Mucosa of gallbladder (tissue), 1 donor: ENCODE results near the gene LTB4R2. TPM values are rescaled to one million over a fixed set of nuclear protein-coding genes. Genes with fewer than 3 reads are reported as not detected.

Experiments used
- DNase-seq: peaks from one replicate; pipeline ENCODE4 v3.0.0-alpha.2; 2020; ENCODE audit warnings: low spot score
- total RNA-seq: library from RNA; stranded (reverse); gene quantifications from one replicate; pipeline ENCODE4 v1.2.1, GENCODE V29; 2021
- donor health status: DM: no; HTN: no; CAD: no.

Gene LTB4R2
- total RNA-seq, 1 donor from 2014 or later = 6.1 TPM

DNA sequence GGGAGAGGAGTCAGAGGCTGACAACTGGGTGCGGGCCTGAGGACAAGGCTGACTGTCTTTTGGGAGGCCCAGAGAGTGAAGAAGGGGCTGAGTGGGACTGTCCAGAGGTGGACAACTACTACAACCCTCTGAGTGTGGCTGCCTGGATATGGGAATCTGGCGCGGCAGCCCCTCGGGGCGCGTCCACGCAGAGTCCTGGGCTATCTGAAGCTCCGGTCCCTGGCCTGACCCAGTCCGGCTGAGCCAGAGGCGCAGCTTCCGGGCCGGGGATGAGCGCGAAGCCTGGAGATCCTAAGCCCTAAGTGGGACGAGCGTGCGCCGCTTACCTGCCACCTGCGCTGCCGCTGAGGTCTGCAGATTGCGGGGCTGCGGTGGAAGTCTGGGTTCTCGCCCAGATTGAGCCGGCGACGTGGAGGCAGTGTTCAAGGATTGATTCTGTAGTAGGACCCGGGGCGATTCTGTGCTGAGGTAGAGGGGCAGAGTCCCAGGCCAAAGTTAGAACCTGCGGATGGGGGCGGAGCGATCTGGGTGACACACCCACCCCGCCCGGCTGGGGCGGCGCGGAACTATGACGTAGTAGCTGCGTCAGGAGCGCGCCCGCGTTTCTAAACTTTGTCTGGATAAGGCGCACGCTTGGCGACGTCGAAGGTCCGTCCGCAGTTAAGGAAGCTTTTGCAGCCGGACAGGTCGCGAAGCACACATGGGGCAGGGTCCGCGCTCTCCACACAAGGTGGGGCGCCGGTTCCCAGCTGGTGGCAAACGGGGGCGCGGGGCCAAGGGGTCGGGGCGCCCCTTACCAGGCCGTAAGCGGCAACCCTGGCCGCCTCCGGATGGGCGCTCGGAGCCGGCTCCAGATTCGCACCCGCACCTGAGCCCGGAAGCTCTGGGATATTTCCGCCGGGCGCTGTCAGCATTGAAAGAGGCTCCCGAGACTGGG, 10.4 kb upstream of the LTB4R2 start, which contains the start of the genes DHRS1 and NOP9:
Gene DHRS1, minus strand, starts transcription at position 526 of the 937 bp plus-strand sequence. CDS start 674 bp downstream, outside the sequence.
Gene NOP9, plus strand, starts transcription at position 596 of the 937 bp plus-strand sequence. Its CDS starts 105 bp downstream, at position 701.
- DNase-seq = peak; percentile 93

DNA sequence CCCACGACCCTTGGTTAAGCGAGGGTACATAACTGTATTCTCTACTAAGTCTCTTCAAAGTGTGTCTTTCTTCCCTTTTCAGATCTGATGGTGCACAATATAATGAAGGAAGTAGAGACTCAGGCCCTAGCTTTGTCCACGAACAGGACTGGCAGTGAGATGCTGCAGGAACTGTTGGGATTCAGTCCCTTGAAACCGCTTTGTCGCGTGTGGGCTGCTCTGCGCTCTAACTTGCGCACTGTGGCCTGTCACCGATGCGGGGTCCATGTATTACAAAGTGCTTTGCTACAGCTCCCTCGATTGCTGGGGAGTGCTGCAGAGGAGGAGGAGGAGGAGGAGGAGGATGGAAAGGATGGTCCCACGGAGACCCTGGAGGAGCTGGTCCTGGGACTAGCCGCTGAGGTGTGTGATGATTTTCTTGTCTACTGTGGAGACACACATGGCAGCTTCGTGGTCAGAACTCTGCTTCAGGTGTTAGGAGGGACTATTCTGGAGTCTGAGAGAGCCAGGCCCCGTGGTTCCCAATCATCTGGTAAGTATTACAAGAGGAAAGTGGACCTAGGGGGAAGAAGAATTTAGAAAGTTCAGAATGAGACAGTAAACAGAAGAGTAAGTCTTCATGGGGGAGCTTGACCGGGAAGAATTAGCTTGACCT, 9.5 kb upstream of the LTB4R2 start:
- DNase-seq = no peak

DNA sequence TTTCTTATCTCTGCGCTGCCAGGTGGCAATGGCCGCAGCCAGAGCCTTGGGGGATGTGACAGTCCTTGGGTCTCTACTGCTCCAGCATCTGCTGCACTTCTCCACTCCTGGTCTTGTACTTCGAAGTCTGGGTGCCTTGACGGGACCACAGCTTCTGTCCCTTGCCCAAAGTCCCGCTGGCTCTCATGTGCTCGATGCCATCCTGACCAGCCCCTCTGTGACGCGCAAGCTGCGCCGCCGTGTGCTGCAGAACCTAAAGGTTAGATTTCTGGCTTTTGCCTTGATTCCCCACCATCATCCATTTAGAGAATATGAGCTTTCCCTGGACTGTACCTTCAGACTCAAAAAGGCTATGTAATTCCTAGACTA, 5.9 kb upstream of the LTB4R2 start:
- no peak for DNase-seq

DNA sequence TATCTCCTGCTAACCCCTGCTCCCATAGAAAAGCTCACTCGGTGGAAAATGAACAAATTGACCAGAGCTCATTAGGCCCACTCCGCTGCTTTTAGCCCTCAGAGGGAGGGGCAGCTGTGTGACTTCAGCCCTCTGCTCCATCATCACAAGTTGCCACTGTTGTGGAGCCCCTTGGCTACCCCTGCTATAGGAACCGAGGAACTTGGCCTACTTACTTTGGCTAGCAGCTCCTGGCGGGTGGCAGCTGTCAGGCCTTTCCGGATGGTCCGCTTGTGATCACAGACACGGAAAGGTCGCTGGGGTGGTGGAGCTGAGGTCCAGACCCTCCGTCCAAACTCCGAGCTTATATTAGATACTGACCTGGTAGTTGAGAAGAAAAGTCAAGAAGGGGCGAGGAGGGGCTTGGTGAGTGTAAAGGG, 2.8 kb upstream of the LTB4R2 start:
- DNase-seq = no peak

DNA sequence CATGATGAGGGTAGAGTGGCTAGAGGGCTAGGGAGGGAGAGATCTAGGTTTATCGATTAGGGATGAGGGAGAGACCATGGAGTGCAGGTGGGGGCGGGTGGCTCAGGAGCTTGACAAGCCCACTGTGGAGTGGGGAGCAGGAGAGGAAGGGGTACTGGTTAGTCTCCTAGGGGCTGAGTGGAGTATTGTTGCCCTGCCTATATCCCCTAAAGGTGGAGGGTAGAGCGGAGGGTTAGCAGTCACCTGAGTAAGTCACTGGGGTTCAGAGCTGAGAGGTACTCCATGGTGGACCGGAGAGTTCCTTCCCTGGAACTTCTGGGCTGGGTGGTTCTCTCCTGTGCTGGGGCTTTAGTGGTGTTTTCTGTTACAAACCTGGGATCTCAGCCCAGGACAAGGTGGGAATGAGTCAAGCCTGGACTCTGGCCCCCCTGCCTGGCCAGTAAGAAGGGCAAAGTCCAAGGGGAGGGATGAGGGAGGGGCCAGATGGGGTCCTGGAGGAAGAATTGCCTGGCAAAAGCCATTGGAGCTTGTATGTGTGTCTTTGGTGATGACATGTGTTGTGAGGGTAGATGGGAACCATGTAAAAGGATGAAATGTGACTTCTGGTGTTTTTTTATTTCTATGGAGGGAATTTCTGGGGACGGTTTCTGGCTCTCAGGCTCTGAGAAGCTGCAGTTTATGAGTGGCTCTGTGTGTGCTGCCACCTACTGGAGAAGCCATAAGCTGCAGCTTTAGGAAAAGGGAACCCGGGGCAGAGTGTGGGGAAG, 2.2 kb upstream of the LTB4R2 start, which contains the start of gene CIDEB:
Gene CIDEB, minus strand, starts transcription at position 403 of the 767 bp plus-strand sequence. Its CDS starts 119 bp downstream, at position 284.
- peak; percentile 76 for DNase-seq

DNA sequence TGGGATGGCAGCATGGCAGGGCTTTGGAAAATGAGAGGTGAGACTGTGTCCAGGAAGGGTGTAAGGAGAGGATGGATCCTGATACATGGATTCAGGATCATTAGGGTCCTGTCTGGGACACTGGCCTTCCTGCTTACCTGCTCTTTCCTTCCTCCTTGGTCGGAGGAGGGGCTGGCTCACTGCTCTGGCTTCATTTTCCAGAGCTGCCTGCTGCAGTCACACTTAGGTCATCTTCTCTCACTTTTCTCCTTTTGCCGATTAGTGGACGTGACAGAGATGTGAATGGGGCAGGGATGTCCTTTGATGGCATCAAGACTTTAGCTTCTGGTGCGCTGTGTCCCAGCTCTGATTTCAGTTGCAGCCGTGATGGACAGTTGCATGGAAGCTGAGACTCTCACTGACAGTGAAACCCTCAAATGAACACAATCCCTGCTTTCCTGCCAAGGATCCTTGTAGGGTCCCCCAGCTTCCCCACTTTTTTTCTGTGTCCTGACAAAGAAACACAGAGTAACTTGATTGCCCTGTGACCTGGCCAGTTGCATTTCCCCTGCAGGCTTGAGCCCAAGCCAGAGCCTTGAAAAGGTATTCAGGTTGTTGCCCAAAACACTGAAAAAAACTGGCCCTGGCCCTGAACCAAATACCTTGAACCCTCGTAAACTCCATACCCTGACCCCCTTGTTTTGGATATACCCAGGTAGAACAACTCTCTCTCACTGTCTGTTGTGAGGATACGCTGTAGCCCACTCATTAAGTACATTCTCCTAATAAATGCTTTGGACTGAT, 1.4 kb upstream of the LTB4R2 start:
- no peak for DNase-seq

DNA sequence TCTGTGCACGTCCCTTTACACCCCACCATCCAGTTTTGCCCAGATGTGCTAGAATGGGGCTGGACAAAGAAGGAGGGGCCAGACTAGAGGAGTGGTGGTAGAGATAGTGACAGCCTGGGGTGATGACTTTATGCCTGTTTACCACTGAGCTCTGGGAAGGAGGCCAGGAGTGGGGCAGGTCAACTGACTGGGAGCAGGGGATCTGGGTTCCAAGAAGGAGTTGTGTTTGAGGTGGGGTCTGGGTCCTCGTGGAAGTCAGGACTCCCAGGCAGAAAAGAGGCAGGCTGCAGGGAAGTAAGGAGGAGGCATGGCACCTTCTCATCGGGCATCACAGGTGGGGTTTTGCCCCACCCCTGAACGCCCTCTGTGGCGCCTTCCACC, 315 bp downstream of the LTB4R2 start:
- DNase-seq = peak; percentile 41

DNA sequence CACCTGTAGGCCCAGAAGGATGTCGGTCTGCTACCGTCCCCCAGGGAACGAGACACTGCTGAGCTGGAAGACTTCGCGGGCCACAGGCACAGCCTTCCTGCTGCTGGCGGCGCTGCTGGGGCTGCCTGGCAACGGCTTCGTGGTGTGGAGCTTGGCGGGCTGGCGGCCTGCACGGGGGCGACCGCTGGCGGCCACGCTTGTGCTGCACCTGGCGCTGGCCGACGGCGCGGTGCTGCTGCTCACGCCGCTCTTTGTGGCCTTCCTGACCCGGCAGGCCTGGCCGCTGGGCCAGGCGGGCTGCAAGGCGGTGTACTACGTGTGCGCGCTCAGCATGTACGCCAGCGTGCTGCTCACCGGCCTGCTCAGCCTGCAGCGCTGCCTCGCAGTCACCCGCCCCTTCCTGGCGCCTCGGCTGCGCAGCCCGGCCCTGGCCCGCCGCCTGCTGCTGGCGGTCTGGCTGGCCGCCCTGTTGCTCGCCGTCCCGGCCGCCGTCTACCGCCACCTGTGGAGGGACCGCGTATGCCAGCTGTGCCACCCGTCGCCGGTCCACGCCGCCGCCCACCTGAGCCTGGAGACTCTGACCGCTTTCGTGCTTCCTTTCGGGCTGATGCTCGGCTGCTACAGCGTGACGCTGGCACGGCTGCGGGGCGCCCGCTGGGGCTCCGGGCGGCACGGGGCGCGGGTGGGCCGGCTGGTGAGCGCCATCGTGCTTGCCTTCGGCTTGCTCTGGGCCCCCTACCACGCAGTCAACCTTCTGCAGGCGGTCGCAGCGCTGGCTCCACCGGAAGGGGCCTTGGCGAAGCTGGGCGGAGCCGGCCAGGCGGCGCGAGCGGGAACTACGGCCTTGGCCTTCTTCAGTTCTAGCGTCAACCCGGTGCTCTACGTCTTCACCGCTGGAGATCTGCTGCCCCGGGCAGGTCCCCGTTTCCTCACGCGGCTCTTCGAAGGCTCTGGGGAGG, 985 bp downstream of the LTB4R2 start, which contains the start of gene LTB4R:
Gene LTB4R, plus strand, starts transcription at position 857 of the 959 bp plus-strand sequence. CDS start 4,150 bp downstream, outside the sequence.
- peak; percentile 66 for DNase-seq

DNA sequence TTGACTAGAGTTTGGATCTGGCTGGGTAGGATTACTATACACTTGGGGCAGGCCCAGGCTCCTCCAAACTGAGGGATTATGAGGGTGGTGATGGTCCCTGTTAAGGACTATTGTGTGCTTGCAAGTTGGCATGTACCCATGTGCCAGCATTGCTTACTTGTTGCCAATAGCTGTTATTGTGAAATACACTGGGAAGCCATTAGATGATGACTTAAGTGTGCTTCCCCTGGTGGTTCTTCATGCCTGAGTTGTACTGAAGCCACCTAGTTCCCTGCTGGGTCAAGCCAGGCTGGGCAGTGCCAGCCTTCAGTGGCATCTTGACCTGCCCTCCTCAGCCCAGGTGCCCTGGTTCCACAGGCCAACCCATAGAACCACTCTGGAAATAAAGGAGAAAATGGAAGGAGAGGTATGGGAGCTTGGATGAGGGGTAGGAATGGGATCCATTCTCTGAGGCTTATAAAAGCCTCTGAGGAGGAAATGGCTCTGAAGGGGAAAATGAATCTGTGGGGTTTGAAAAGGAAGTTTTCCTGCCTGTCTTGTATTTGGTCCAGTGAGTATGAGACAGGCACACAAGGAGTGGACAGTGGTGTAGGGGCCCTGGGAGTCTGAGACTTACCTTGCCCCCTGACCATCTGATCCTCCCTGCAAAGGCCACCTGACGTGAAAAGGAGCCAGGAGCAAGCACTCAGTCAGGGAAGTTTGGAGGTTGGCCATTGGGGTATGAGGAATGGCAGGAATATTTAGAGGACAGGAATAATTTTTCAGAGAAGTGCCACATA, 2.1 kb downstream of the LTB4R2 start:
- no peak for DNase-seq

DNA sequence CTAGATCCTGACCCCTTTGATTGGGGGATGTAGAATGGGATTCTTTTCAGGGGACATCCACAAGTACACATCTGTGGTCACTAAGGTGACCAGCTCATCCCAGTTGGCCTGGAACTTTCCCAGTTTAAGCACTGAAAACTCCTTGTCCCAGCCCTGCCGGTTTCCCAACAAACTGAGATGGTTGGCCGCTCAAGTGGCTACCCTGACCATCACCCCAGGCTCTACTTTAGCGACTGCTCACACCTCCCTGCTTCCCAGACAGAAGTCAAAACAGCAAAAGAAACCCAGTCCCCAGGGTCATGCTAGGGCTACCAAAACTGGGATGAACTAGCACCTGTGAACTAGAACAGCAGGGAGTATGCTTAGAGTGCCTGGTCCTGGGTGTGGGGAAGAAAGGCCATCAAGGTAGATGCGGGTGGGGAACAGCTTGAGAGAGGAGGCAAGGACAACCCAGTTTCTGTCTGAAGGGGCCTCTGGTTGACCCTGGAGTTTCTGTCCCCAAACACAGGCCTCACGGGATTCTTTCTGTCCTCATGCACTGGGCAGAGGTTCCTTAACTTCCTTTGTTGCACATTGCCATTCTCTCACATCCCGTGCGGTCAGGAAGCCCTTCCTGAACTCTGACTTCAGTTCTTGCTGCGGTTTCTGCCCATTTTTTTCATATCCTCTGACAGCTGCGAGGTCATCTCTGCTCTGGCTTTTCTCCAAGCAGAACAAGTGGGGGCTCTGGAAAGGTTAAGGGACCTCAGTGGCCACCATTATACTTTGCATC, 3.0 kb downstream of the LTB4R2 start:
- DNase-seq = no peak

DNA sequence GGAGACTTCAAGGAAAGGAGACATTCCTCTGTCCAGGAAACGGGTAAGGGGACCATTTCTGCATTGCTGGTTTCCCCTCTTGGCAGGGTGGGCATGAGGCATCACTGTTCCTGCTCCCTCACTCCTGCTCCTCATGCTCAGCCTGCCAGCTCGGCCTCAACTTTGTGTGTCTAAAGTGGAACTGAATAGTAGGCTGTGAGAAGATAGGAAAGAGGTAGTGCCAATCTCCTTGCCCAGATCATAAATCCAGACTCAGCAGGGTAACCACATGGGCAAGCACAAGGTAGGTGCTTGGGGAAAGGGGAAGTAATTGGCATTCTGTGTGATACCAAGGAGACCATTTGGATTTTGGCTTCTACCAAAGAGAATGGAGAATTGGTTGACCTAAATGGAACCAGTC, 4.0 kb downstream of the LTB4R2 start:
- no peak for DNase-seq

DNA sequence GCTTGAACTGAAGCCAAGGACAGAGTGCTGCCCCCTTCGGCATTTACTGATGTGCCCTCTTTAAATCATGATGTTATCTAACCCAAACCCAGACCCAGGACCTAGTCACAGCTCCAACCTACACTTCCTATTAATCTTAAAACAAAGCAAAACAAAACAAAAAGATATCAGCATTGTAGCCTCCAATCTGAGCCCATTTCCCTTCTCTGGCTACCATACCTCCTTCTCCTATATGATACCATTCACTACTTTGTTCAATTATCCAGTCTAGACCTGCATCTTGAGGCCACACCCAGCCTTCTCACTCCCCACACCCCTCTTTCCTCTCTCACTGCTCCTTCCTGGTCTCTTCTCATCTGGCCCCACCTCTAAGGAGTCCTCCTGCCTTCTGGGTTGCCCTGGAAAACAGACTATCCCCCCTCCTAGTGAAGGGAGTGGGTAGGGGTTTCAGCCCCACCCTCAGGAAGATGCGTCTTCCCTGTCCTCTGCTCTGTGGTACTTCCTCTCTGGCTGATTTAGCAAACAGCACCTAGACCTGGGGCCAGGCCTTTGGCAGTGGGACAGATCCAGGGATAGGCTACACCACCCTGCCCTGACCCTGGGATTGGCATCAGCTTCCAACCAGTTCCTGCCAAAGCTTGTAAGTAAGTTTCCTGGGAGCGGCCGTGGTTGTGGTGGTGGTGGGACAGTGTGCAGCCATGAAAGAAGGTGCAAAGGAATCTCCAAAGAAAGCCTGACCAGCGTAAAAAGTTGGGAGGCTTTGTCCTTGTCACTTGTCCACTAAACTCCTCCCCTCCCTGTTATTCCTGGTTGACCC, 4.6 kb downstream of the LTB4R2 start:
- DNase-seq = no peak

DNA sequence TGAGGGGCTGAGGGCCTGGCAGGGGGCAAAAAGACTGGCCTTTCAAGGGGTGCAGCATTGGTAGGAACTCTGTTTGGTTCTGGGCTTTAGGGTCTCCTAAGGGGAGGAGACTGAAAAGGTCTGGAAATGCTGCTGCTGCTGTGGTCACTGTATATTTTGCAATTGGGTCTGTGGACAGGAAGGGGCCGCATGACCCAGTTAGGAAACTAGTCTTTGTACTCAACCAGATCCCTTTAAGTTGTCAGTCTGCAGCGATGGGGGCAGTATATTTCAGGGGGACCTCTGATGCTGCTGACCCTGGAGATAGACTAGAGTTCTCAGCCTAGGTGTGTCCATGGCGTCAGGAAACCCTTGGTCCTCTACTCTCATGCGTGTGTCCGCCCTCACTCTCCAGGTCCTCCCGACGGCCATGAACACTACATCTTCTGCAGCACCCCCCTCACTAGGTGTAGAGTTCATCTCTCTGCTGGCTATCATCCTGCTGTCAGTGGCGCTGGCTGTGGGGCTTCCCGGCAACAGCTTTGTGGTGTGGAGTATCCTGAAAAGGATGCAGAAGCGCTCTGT, 5.4 kb downstream of the LTB4R2 start:
- no peak for DNase-seq

DNA sequence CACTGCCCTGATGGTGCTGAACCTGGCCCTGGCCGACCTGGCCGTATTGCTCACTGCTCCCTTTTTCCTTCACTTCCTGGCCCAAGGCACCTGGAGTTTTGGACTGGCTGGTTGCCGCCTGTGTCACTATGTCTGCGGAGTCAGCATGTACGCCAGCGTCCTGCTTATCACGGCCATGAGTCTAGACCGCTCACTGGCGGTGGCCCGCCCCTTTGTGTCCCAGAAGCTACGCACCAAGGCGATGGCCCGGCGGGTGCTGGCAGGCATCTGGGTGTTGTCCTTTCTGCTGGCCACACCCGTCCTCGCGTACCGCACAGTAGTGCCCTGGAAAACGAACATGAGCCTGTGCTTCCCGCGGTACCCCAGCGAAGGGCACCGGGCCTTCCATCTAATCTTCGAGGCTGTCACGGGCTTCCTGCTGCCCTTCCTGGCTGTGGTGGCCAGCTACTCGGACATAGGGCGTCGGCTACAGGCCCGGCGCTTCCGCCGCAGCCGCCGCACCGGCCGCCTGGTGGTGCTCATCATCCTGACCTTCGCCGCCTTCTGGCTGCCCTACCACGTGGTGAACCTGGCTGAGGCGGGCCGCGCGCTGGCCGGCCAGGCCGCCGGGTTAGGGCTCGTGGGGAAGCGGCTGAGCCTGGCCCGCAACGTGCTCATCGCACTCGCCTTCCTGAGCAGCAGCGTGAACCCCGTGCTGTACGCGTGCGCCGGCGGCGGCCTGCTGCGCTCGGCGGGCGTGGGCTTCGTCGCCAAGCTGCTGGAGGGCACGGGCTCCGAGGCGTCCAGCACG, 6.1 kb downstream of the LTB4R2 start:
- DNase-seq = peak; percentile 51

DNA sequence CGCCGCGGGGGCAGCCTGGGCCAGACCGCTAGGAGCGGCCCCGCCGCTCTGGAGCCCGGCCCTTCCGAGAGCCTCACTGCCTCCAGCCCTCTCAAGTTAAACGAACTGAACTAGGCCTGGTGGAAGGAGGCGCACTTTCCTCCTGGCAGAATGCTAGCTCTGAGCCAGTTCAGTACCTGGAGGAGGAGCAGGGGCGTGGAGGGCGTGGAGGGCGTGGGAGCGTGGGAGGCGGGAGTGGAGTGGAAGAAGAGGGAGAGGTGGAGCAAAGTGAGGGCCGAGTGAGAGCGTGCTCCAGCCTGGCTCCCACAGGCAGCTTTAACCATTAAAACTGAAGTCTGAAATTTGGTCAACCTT, 6.6 kb downstream of the LTB4R2 start:
- DNase-seq = no peak
